ENCODE data around the gene POU5F2. TPM values are rescaled to one million over a fixed set of nuclear protein-coding genes. Genes with fewer than 3 reads are reported as not detected.

POU5F2 gene
- total RNA-seq, 1 experiment from 2014 or later, result 0.22 TPM

DNA sequence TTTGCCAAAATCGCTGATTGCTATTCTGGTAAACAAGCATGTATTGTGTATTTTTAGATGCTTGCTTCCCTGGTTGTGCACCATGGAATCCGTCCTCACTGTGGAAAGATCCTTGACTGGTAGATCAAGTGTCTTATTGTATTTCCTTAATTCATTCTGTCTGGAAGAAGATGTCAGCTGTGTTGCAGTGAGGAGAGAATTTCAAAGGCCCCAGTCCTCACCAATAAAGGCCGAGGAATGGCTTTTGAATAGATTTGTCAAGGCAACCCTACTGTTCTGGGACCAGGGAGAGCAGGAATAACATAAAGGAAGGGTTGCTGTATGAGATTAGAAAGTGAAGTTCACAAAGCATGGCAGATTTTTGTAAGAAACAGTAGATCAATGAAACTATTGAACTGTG lies 36.2 kb upstream of the POU5F2 start:
- Histone ChIP-seq H3K4me2 (ENCODE audit: insufficient read depth, insufficient read length, low read length) (no peak overlapping the region), H3K23ac (ENCODE audit: insufficient read length, low read depth, low read length) (no peak overlapping the region), H4K91ac (ENCODE audit: insufficient read length, low read depth, low read length) (no peak overlapping the region), H2AK5ac (ENCODE audit: insufficient read length, low read length) (no peak overlapping the region), H4K20me1 (ENCODE audit: control insufficient read depth, insufficient read depth, insufficient read length) (no peaks in the 10 kb centered on the region), H2BK15ac (ENCODE audit: low read depth, low read length) (no peak overlapping the region), H4K5ac (ENCODE audit: insufficient read length, low read depth, low read length) (no peak overlapping the region), H3K4me1 (ENCODE audit: insufficient read depth, low read length) (no peaks in the 10 kb centered on the region), H3K56ac (ENCODE audit: insufficient read length, low read depth, low read length) (no peak overlapping the region), H3K18ac (ENCODE audit: insufficient read length, low read depth, low read length) (no peak overlapping the region), H2BK20ac (ENCODE audit: low read depth, low read length, poor library complexity, severe bottlenecking) (no peak overlapping the region), H3K79me1 (ENCODE audit: insufficient read depth, low read depth, low read length, poor library complexity, severe bottlenecking) (no peaks in the 10 kb centered on the region), H3K4ac (ENCODE audit: low read depth, low read length) (no peak overlapping the region), H3K14ac (ENCODE audit: insufficient read depth, low read length) (no peak overlapping the region), H3K79me2 (ENCODE audit: insufficient read depth, low read length) (no peaks in the 10 kb centered on the region), H3K27ac (ENCODE audit: insufficient read length, low read depth, low read length) (no peak overlapping the region), H2BK120ac (ENCODE audit: low read depth, low read length, poor library complexity, severe bottlenecking) (no peak overlapping the region), H3K9ac (ENCODE audit: extremely low read depth, insufficient read length, low read length) (no peak overlapping the region), H2BK12ac (ENCODE audit: insufficient read length, low read depth, low read length) (no peak overlapping the region), H3K23me2 (ENCODE audit: insufficient read length, low read depth, low read length, poor library complexity, severe bottlenecking) (no peaks in the 10 kb centered on the region), H2BK5ac (ENCODE audit: insufficient read length, low read length) (no peak overlapping the region), H3K27me3 (ENCODE audit: insufficient read depth, low read length) (no peaks in the 10 kb centered on the region), H4K8ac (replicated peaks; ENCODE audit: insufficient read length, low read depth, low read length) (no peak overlapping the region), H3T11ph (ENCODE audit: low read length) (no peak overlapping the region), H2AFZ (ENCODE audit: low read length) (no peak overlapping the region), H3K9me3 (ENCODE audit: control insufficient read depth, low read depth, low read length) (no peaks in the 10 kb centered on the region)
- no peaks in the 10 kb centered on the region for H3K9me3 Mint-ChIP-seq
- no peak overlapping the region for H3K27ac Mint-ChIP-seq
- TF ChIP-seq, protein P1, sequence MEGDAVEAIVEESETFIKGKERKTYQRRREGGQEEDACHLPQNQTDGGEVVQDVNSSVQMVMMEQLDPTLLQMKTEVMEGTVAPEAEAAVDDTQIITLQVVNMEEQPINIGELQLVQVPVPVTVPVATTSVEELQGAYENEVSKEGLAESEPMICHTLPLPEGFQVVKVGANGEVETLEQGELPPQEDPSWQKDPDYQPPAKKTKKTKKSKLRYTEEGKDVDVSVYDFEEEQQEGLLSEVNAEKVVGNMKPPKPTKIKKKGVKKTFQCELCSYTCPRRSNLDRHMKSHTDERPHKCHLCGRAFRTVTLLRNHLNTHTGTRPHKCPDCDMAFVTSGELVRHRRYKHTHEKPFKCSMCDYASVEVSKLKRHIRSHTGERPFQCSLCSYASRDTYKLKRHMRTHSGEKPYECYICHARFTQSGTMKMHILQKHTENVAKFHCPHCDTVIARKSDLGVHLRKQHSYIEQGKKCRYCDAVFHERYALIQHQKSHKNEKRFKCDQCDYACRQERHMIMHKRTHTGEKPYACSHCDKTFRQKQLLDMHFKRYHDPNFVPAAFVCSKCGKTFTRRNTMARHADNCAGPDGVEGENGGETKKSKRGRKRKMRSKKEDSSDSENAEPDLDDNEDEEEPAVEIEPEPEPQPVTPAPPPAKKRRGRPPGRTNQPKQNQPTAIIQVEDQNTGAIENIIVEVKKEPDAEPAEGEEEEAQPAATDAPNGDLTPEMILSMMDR (conservative IDR thresholded peaks at IDR 0.05), result no peak
- H3K4me3 Mint-ChIP-seq, result no peak overlapping the region
- H3K27me3 Mint-ChIP-seq (ENCODE audit: low read depth), result no peaks in the 10 kb centered on the region
- WGBS (ENCODE audit: extremely low coverage, insufficient read length, low lambda C conversion rate), result no CpG with 5 or more reads among the region's 3 CpGs
- H3K4me1 Mint-ChIP-seq, result peaks cover 4 to 5% of the 10 kb centered on the region in 2 experiments; a peak in 3 of 4 replicates
- no peak for DNase-seq
- no peaks in the 10 kb centered on the region for H3K36me3 Mint-ChIP-seq (ENCODE audit: insufficient read depth in 1 of 3, low read depth in 3 of 3)

All from H9 (cell line).